ENCODE results near the gene ZZZ3. TPM values are rescaled to one million over a fixed set of nuclear protein-coding genes. Genes with fewer than 3 reads are reported as not detected.
"Not testable (repeated sequence)": the region's sequence is repeated elsewhere in the genome, so short reads cannot be mapped to it uniquely, and the experiment has no call there.

ZZZ3 gene
- total RNA-seq, 1 experiment from 2014 or later, result 77.8 TPM

DNA sequence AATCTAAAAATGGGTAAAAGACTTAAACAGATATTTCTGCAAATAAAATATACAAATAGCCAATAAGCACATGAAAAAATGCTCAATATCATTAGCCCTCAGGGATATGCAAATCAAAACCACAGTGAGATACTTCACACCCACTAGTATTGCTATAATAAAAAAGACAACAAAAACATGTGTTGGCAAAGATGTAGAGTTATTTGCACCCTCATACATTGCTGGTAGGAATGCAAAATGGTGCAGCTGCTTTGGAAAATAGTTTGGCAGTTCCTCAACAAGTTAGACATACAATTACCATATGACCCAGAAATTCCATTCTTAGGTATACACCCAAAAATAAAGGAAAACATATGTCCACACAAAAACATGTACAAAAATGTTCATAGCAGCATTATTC, 30.2 kb downstream of the ZZZ3 start:
- Histone ChIP-seq H3K36me3 (ENCODE audit: low read depth, low read length) (peaks cover 10% of the 10 kb centered on the region; the same call in 1 of the 2 replicates), H3K9me3 (ENCODE audit: low read length) (no peaks in the 10 kb centered on the region), H3K4me1 (ENCODE audit: insufficient read depth, low read length) (no peaks in the 10 kb centered on the region), H3F3A (ENCODE audit: low read length, unreplicated experiment) (no peaks in the 10 kb centered on the region), H3K4me2 (ENCODE audit: low read length) (no peak overlapping the region), H3K79me2 (ENCODE audit: low read length) (peaks cover 98% of the 10 kb centered on the region), H4K20me1 (ENCODE audit: low read length) (peaks cover 13% of the 10 kb centered on the region; the same call in 1 of the 2 replicates), H2AFZ (ENCODE audit: low read length) (no peak overlapping the region), H3K4me3 (ENCODE audit: low read length) (no peak overlapping the region), H3K9ac (ENCODE audit: low read length) (no peak overlapping the region), H3K9me2 (replicated peaks; ENCODE audit: low read length) (no peaks in the 10 kb centered on the region), H3K27ac (ENCODE audit: low read length) (no peak overlapping the region), H3K27me3 (ENCODE audit: low read length) (no peaks in the 10 kb centered on the region)
- CTCF ChIA-PET, result no interaction called here
- BruUV-seq (replicated peaks), result no TSS peak
- TF ChIP-seq, protein P1, sequence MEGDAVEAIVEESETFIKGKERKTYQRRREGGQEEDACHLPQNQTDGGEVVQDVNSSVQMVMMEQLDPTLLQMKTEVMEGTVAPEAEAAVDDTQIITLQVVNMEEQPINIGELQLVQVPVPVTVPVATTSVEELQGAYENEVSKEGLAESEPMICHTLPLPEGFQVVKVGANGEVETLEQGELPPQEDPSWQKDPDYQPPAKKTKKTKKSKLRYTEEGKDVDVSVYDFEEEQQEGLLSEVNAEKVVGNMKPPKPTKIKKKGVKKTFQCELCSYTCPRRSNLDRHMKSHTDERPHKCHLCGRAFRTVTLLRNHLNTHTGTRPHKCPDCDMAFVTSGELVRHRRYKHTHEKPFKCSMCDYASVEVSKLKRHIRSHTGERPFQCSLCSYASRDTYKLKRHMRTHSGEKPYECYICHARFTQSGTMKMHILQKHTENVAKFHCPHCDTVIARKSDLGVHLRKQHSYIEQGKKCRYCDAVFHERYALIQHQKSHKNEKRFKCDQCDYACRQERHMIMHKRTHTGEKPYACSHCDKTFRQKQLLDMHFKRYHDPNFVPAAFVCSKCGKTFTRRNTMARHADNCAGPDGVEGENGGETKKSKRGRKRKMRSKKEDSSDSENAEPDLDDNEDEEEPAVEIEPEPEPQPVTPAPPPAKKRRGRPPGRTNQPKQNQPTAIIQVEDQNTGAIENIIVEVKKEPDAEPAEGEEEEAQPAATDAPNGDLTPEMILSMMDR (conservative IDR thresholded peaks at IDR 0.05; ENCODE audit: low read depth, low read length), result no peak
- TF ChIP-seq EZH2 (IDR thresholded peaks at IDR 0.05; ENCODE audit: low read length, unreplicated experiment) (no peak), EZH2phosphoT487 (IDR thresholded peaks at IDR 0.05; ENCODE audit: borderline replicate concordance, low read length) (no peak)
- DNase-seq (no peak), ATAC-seq (no peak)
- intact Hi-C loops (cut with micrococcal nuclease), result no loop called here
- POLR2A ChIA-PET (ENCODE audit: unreplicated experiment), result no interaction called here

DNA sequence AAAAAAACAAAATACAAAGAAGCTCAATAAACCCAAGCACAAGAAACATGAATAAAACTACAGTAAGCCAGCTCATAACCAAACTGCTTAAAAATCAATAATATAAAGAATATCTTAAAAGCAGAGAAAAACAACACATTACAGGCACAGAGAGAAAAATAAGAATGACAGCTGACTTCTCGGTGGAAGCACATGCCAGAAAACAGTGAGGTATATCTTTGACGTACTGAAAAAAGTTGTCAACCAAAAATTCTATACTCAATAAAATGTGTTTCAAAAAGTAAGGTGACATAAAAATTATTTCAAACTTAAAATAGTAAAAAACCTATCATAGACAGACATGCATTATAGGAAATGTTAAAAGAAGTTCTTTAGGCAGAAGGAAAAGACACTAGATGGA, 33.3 kb downstream of the ZZZ3 start:
- H3K27ac ChIP-seq (ENCODE audit: low read length), result no peak overlapping the region
- CTCF ChIA-PET, result no interaction called here
- BruUV-seq (replicated peaks), result no TSS peak
- H3K9me3 ChIP-seq (ENCODE audit: low read length), result no peaks in the 10 kb centered on the region
- H3K36me3 ChIP-seq (ENCODE audit: low read depth, low read length), result peaks cover 17% of the 10 kb centered on the region
- H3K4me1 ChIP-seq (ENCODE audit: insufficient read depth, low read length), result no peaks in the 10 kb centered on the region
- H2AFZ ChIP-seq (ENCODE audit: low read length), result no peak overlapping the region
- no peak for ATAC-seq
- H3F3A ChIP-seq (ENCODE audit: low read length, unreplicated experiment), result no peaks in the 10 kb centered on the region
- POLR2A ChIA-PET (ENCODE audit: unreplicated experiment), result no interaction called here
- no peak overlapping the region for H3K9ac ChIP-seq (ENCODE audit: low read length)
- intact Hi-C loops (cut with micrococcal nuclease), result no loop called here
- H3K4me2 ChIP-seq (ENCODE audit: low read length), result no peak overlapping the region
- H4K20me1 ChIP-seq (ENCODE audit: low read length), result no peaks in the 10 kb centered on the region; the same call in 1 of the 2 replicates
- DNase-seq, result no peak
- peaks cover 98% of the 10 kb centered on the region for H3K79me2 ChIP-seq (ENCODE audit: low read length)
- H3K9me2 ChIP-seq (replicated peaks; ENCODE audit: low read length), result no peaks in the 10 kb centered on the region
- TF ChIP-seq EZH2phosphoT487 (IDR thresholded peaks at IDR 0.05; ENCODE audit: borderline replicate concordance, low read length) (no peak), EZH2 (IDR thresholded peaks at IDR 0.05; ENCODE audit: low read length, unreplicated experiment) (no peak)
- TF ChIP-seq, protein P1 (conservative IDR thresholded peaks at IDR 0.05; ENCODE audit: low read depth, low read length), result no peak
- no peaks in the 10 kb centered on the region for H3K27me3 ChIP-seq (ENCODE audit: low read length)
- no peak overlapping the region for H3K4me3 ChIP-seq (ENCODE audit: low read length)

DNA sequence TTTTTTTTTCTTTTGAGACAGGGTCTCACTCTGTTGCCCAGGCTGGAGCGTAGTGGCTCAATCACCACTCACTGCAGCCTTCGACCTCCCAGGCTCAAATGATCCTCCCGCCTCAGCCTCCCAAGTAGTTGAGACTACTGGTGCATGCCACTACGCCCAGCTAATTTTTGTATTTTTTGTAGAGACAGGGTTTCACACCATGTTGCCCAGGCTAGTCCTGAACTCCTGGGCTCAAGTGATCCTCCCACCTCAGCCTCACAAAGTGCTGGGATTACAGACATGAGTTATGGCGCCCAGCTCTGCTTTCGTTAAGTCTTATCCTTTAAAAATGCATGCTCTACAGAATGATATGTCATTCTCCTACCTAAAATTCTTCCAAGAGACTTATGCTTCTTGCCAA, 36.2 kb downstream of the ZZZ3 start:
- BruUV-seq (replicated peaks); intact Hi-C loops (cut with micrococcal nuclease); H3K4me2 ChIP-seq (ENCODE audit: low read length); H3F3A ChIP-seq (ENCODE audit: low read length, unreplicated experiment); H3K4me1 ChIP-seq (ENCODE audit: insufficient read depth, low read length); H3K27me3 ChIP-seq (ENCODE audit: low read length); H4K20me1 ChIP-seq (ENCODE audit: low read length); CTCF ChIA-PET; DNase-seq; H3K9me2 ChIP-seq (replicated peaks; ENCODE audit: low read length); H3K4me3 ChIP-seq (ENCODE audit: low read length); ATAC-seq; H2AFZ ChIP-seq (ENCODE audit: low read length); H3K27ac ChIP-seq (ENCODE audit: low read length); POLR2A ChIA-PET (ENCODE audit: unreplicated experiment); H3K9ac ChIP-seq (ENCODE audit: low read length); H3K9me3 ChIP-seq (ENCODE audit: low read length): not testable (repeated sequence)
- peaks cover 15% of the 10 kb centered on the region for H3K36me3 ChIP-seq (ENCODE audit: low read depth, low read length)
- H3K79me2 ChIP-seq (ENCODE audit: low read length), result peaks cover 92% of the 10 kb centered on the region

Measured in PC-3 (cell line).